Measurements from ENCODE around the gene FOXK2. TPM values are rescaled to one million over a fixed set of nuclear protein-coding genes. Genes with fewer than 3 reads are reported as not detected.
A peak's percentile ranks its signal among the peaks of the same experiment; 100 is the strongest.

The FOXK2 gene
- total RNA-seq, 1 donor = 29.3 TPM

GRCh38 chr17:82489117-82489516 lies 30.4 kb upstream of the FOXK2 start:
- peak overlapping the region; percentile 45 for H3K4me2 ChIP-seq (ENCODE audit: insufficient read depth, low read length)
- TF ChIP-seq CTCF (IDR thresholded peaks at IDR 0.05; ENCODE audit: extremely low read depth, low read depth, low read length) = no peak
- H4K20me1 ChIP-seq (ENCODE audit: insufficient read depth, low read length) = peaks cover 3% of the 10 kb centered on the region
- peak; percentile 95 for DNase-seq (ENCODE audit: insufficient read length, low spot score, missing footprints)
- peaks cover 29% of the 10 kb centered on the region for H3K4me1 ChIP-seq (ENCODE audit: insufficient read depth, low read length)
- H3K27me3 ChIP-seq (ENCODE audit: insufficient read depth, low read length) = no peaks in the 10 kb centered on the region
- H3K27ac ChIP-seq (ENCODE audit: low read depth, low read length) = peak overlapping the region; percentile 68
- H3K79me2 ChIP-seq (ENCODE audit: insufficient read depth, low read length) = no peaks in the 10 kb centered on the region
- H3K4me3 ChIP-seq (ENCODE audit: insufficient read depth, low read length) = no peak overlapping the region
- peak overlapping the region; percentile 36 for H2AFZ ChIP-seq (ENCODE audit: low read length)
- no peaks in the 10 kb centered on the region for H3K9me3 ChIP-seq (ENCODE audit: low read depth, low read length)
- H3K36me3 ChIP-seq (ENCODE audit: insufficient read depth, low read length) = peaks cover 13% of the 10 kb centered on the region

- Histone ChIP-seq H3K4me2 (ENCODE audit: insufficient read depth, low read length) (no peak overlapping the region), H3K79me2 (ENCODE audit: insufficient read depth, low read length) (no peaks in the 10 kb centered on the region), H3K27ac (ENCODE audit: low read depth, low read length) (no peak overlapping the region), H4K20me1 (ENCODE audit: insufficient read depth, low read length) (peaks cover 3% of the 10 kb centered on the region), H3K9me3 (ENCODE audit: low read depth, low read length) (no peaks in the 10 kb centered on the region), H3K4me1 (ENCODE audit: insufficient read depth, low read length) (peaks cover 31% of the 10 kb centered on the region), H2AFZ (ENCODE audit: low read length) (no peak overlapping the region), H3K36me3 (ENCODE audit: insufficient read depth, low read length) (peaks cover 13% of the 10 kb centered on the region), H3K27me3 (ENCODE audit: insufficient read depth, low read length) (no peaks in the 10 kb centered on the region), H3K4me3 (ENCODE audit: insufficient read depth, low read length) (no peak overlapping the region)
- TF ChIP-seq CTCF (IDR thresholded peaks at IDR 0.05; ENCODE audit: extremely low read depth, low read depth, low read length) = no peak
- DNase-seq (ENCODE audit: insufficient read length, low spot score, missing footprints) = peak; percentile 43
These were observed 29.6 kb upstream of the FOXK2 start for GRCh38 chr17:82489851-82490511.

- Histone ChIP-seq H3K27me3 (ENCODE audit: insufficient read depth, low read length) (no peaks in the 10 kb centered on the region), H3K36me3 (ENCODE audit: insufficient read depth, low read length) (peaks cover 8% of the 10 kb centered on the region), H3K4me1 (ENCODE audit: insufficient read depth, low read length) (peaks cover 31% of the 10 kb centered on the region), H3K4me2 (ENCODE audit: insufficient read depth, low read length) (no peak overlapping the region), H4K20me1 (ENCODE audit: insufficient read depth, low read length) (peaks cover 3% of the 10 kb centered on the region), H3K27ac (ENCODE audit: low read depth, low read length) (no peak overlapping the region), H3K4me3 (ENCODE audit: insufficient read depth, low read length) (no peak overlapping the region), H3K9me3 (ENCODE audit: low read depth, low read length) (no peaks in the 10 kb centered on the region), H3K79me2 (ENCODE audit: insufficient read depth, low read length) (no peaks in the 10 kb centered on the region), H2AFZ (ENCODE audit: low read length) (no peak overlapping the region)
- peak; percentile 35 for DNase-seq (ENCODE audit: insufficient read length, low spot score, missing footprints)
- TF ChIP-seq CTCF (IDR thresholded peaks at IDR 0.05; ENCODE audit: extremely low read depth, low read depth, low read length) = no peak
These were observed 28.9 kb upstream of the FOXK2 start for GRCh38 chr17:82490512-82491195.

- DNase-seq (ENCODE audit: insufficient read length, low spot score, missing footprints) = no peak
- Histone ChIP-seq H3K79me2 (ENCODE audit: insufficient read depth, low read length) (no peaks in the 10 kb centered on the region), H4K20me1 (ENCODE audit: insufficient read depth, low read length) (peaks cover 3% of the 10 kb centered on the region), H3K27me3 (ENCODE audit: insufficient read depth, low read length) (no peaks in the 10 kb centered on the region), H3K36me3 (ENCODE audit: insufficient read depth, low read length) (peaks cover 3% of the 10 kb centered on the region), H2AFZ (ENCODE audit: low read length) (no peak overlapping the region), H3K27ac (ENCODE audit: low read depth, low read length) (no peak overlapping the region), H3K9me3 (ENCODE audit: low read depth, low read length) (no peaks in the 10 kb centered on the region), H3K4me2 (ENCODE audit: insufficient read depth, low read length) (no peak overlapping the region), H3K4me3 (ENCODE audit: insufficient read depth, low read length) (no peak overlapping the region), H3K4me1 (ENCODE audit: insufficient read depth, low read length) (peaks cover 31% of the 10 kb centered on the region)
- no peak for TF ChIP-seq CTCF (IDR thresholded peaks at IDR 0.05; ENCODE audit: extremely low read depth, low read depth, low read length)
These were observed 28.4 kb upstream of the FOXK2 start for GRCh38 chr17:82491196-82491530.

All from osteoblast (primary cell).